ENCODE measurements around the gene CTU2. TPM values are rescaled to one million over a fixed set of nuclear protein-coding genes. Genes with fewer than 3 reads are reported as not detected.

Gene CTU2
- total RNA-seq, 1 experiment from 2014 or later = 39.5 TPM

- intact Hi-C loops (cut with micrococcal nuclease; ENCODE audit: unreplicated experiment) = no loop called here
- Mint-ChIP-seq H3K36me3 (ENCODE audit: insufficient read depth, unreplicated experiment) (peaks cover 48% of the 10 kb centered on the region), H3K27me3 (ENCODE audit: unreplicated experiment) (no peaks in the 10 kb centered on the region), H3K4me1 (ENCODE audit: low read depth, unreplicated experiment) (no peaks in the 10 kb centered on the region), H3K4me3 (ENCODE audit: low read depth, unreplicated experiment) (no peak overlapping the region), H3K27ac (ENCODE audit: unreplicated experiment) (no peak overlapping the region), H3K9me3 (ENCODE audit: low read depth, unreplicated experiment) (no peaks in the 10 kb centered on the region)
- no peak for DNase-seq
- BruUV-seq (replicated peaks) = no TSS peak
- CTCF ChIA-PET = no interaction called here
- TF ChIP-seq CTCF (IDR thresholded peaks at IDR 0.05; ENCODE audit: unreplicated experiment) = no peak
Observed at GRCh38 chr16:88713054-88713453, 6.8 kb downstream of the CTU2 start.

- Mint-ChIP-seq H3K27me3 (ENCODE audit: unreplicated experiment) (no peaks in the 10 kb centered on the region), H3K4me1 (ENCODE audit: low read depth, unreplicated experiment) (no peaks in the 10 kb centered on the region), H3K27ac (ENCODE audit: unreplicated experiment) (no peak overlapping the region), H3K9me3 (ENCODE audit: low read depth, unreplicated experiment) (no peaks in the 10 kb centered on the region), H3K36me3 (ENCODE audit: insufficient read depth, unreplicated experiment) (peaks cover 53% of the 10 kb centered on the region), H3K4me3 (ENCODE audit: low read depth, unreplicated experiment) (no peak overlapping the region)
- no TSS peak for BruUV-seq (replicated peaks)
- CTCF ChIA-PET = no interaction called here
- no peak for DNase-seq
- intact Hi-C loops (cut with micrococcal nuclease; ENCODE audit: unreplicated experiment) = no loop called here
- no peak for TF ChIP-seq CTCF (IDR thresholded peaks at IDR 0.05; ENCODE audit: unreplicated experiment)
Observed at GRCh38 chr16:88713568-88714419, 7.5 kb downstream of the CTU2 start.

- BruUV-seq (replicated peaks) = no TSS peak
- no peak for DNase-seq
- Mint-ChIP-seq H3K4me3 (ENCODE audit: low read depth, unreplicated experiment) (no peak overlapping the region), H3K36me3 (ENCODE audit: insufficient read depth, unreplicated experiment) (peaks cover 56% of the 10 kb centered on the region), H3K27ac (ENCODE audit: unreplicated experiment) (no peak overlapping the region), H3K27me3 (ENCODE audit: unreplicated experiment) (no peaks in the 10 kb centered on the region), H3K4me1 (ENCODE audit: low read depth, unreplicated experiment) (no peaks in the 10 kb centered on the region), H3K9me3 (ENCODE audit: low read depth, unreplicated experiment) (no peaks in the 10 kb centered on the region)
- CTCF ChIA-PET = interaction anchor here (1.3 kb wide), 1 partner anchor 23 kb away, joined by 4 read pairs; no protein-coding TSS in a partner anchor
- intact Hi-C loops (cut with micrococcal nuclease; ENCODE audit: unreplicated experiment) = no loop called here
- no peak for TF ChIP-seq CTCF (IDR thresholded peaks at IDR 0.05; ENCODE audit: unreplicated experiment)
Observed at GRCh38 chr16:88714420-88715302, 8.4 kb downstream of the CTU2 start.

- TF ChIP-seq CTCF (IDR thresholded peaks at IDR 0.05; ENCODE audit: unreplicated experiment) = no peak
- Mint-ChIP-seq H3K27me3 (ENCODE audit: unreplicated experiment) (no peaks in the 10 kb centered on the region), H3K4me3 (ENCODE audit: low read depth, unreplicated experiment) (no peak overlapping the region), H3K36me3 (ENCODE audit: insufficient read depth, unreplicated experiment) (peaks cover 58% of the 10 kb centered on the region), H3K9me3 (ENCODE audit: low read depth, unreplicated experiment) (no peaks in the 10 kb centered on the region), H3K4me1 (ENCODE audit: low read depth, unreplicated experiment) (no peaks in the 10 kb centered on the region), H3K27ac (ENCODE audit: unreplicated experiment) (no peak overlapping the region)
- BruUV-seq (replicated peaks) = no TSS peak
- CTCF ChIA-PET = interaction anchor here (1.3 kb wide), 1 partner anchor 22 kb away, joined by 4 read pairs; no protein-coding TSS in a partner anchor
- intact Hi-C loops (cut with micrococcal nuclease; ENCODE audit: unreplicated experiment) = no loop called here
- no peak for DNase-seq
Observed at GRCh38 chr16:88715312-88716190, 9.2 kb downstream of the CTU2 start.
